SH-SY5Y (cell line): ENCODE results near the gene ARHGAP28.

ENCODE experiments used
- GATA2 ChIP-seq: IDR thresholded peaks from 2 replicates; pipeline ENCODE4 v1.6.1; 2011; ENCODE audit warnings: mild to moderate bottlenecking, low read depth, low read length
- GATA3 ChIP-seq: IDR thresholded peaks from 2 replicates; pipeline ENCODE4 v1.6.1; 2011; ENCODE audit warnings: low read depth, mild to moderate bottlenecking, low read length, moderate library complexity

DNA sequence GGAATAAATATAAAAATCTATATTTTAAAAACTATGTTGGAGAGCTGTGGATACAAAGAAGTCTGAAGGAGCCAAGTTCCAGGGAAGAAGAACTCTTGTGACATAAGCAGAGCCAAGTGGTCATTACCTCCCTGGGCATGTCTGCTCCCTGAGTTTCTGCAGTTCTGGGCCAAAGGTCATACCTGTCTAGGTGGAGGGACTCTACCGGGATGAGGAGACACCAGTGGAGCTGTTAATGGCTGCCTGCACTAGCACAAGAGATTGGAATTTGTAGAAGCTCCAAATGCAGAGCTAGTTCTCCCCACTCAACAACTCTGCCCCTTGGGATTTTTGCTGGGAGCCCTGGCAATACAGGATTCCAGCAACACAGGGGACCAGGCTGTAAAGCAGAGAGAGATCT lies 89.8 kb downstream of the ARHGAP28 start:
- TF ChIP-seq GATA2 (no peak), GATA3 (no peak)
